GM20431 (cell line): ENCODE measurements around the gene PRUNE1.

ENCODE experiments used
- in situ Hi-C: fragments of 300-500 bp; cut with MseI, MboI; formaldehyde crosslinking; loops from one replicate; pipeline ENCODE4 v1.15.0; 2020; ENCODE audit warnings: low sequenced_read_pairs; ENCODE audit not compliant: unreplicated experiment

PRUNE1 gene, protein sequence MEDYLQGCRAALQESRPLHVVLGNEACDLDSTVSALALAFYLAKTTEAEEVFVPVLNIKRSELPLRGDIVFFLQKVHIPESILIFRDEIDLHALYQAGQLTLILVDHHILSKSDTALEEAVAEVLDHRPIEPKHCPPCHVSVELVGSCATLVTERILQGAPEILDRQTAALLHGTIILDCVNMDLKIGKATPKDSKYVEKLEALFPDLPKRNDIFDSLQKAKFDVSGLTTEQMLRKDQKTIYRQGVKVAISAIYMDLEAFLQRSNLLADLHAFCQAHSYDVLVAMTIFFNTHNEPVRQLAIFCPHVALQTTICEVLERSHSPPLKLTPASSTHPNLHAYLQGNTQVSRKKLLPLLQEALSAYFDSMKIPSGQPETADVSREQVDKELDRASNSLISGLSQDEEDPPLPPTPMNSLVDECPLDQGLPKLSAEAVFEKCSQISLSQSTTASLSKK

DNA sequence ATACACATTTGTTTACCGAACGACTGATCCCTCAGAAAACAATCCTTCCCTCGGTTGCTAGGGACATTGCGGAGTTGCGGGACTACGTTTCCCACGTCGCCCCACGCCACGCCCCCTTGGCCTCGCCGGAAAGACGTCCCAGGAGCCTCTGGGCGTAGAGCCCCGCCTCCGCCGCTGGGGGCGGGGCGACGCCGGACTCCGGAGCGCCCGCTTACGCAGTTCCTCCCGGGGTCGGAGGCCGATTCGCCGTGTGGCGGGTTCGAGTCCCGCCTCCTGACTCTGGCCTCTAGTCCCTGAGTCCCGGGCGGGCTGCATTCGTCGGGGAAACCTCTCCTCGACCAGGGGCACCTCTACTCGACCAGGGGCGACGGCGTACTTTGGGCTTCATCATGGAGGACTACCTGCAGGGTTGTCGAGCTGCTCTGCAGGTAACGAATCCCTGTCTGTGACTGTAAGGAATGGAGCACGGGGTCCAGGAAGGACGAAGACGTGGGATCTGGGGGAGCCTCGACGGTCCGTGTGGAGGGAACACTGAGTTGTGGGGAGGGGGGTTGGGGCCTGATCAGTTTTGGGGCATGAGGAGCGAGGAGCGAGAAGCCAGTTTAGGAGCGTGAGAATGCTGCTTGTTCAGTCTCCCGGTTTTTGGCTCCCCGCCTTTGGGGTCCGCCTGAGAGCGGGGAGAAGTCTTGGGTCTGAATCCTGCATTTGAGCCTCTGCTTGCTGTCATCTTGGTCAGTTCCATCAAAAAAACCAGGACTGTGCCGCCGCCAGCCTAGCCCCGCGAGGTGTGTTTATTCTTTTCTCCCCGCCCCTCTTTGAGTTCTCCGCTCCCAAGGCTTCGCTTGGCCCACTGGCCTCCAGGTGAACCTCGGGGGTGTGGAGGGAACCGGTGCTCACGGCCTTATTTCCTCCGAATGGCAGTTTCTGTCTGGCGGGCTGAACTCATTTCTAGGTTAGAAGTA is at the start of gene PRUNE1:
Gene PRUNE1 (plus strand): TSS at position 206 of the 962 bp plus-strand sequence. CDS start 184 bp downstream, at position 390.
- in situ Hi-C loops: no loop called here

DNA sequence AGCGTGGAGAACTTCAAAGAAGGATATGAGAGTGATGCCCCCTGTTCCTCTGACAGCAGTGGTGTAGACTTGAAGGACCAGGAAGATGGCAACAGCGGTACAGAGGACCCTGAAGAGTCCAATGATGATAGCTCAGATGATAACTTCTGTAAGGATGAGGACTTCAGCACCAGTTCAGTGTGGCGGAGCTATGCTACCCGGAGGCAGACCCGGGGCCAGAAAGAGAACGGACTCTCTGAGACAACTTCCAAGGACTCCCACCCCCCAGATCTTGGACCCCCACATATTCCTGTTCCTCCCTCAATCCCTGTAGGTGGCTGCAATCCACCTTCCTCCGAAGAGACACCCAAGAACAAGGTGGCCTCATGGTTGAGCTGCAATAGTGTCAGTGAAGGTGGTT is 47.6 kb upstream of the PRUNE1 start:
- in situ Hi-C loops: no loop called here

DNA sequence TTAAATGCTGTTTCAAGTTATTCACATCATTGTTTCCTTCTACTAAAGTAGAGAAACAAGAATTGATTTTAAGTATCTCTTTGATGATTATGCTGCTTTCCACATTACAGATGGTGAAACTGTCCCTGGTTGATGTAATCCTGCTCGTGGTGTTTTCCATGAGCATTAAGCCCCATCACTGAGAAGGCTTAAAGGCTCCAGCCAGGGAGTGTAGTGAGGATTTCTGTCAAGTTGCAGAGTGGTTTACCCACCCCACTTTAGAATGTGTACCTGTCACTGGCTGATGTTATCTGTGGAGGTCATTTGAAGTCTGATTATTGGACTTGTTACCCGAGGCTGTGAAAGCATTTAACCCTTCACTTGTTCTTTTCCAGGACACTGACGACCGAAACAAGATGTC is 46.5 kb upstream of the PRUNE1 start:
- in situ Hi-C loops: no loop called here

DNA sequence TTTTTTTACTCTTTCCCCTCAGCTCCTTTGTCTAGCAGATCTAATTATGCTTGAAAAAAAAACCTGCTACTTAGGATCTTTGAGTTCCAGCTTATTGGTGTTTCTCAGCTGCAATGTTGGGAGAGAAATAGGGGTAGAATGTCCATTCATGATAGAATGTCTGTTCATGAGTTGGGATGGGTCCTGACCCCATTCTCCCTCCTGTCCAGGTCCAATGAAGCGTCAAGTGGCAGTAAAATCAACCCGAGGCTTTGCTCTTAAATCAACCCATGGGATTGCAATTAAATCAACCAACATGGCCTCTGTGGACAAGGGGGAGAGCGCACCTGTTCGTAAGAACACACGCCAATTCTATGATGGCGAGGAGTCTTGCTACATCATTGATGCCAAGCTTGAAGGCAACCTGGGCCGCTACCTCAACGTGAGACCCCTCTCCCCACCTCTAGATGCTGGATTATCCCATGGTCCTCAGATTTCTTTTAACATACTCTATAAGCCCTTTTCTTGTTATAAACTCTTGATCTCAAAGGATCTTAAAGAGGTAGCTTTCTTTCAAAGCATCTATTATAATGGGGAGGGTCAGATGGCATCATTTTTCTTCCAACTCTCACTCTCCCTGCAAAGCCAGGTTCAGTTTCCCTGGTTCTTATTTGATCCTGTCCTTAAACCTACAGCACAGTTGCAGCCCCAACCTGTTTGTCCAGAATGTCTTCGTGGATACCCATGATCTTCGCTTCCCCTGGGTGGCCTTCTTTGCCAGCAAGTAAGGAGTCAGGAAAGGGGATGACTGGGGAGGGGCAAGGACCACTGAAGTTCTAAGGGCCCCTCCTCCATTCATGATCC is 44.7 kb upstream of the PRUNE1 start:
- in situ Hi-C loops: no loop called here

DNA sequence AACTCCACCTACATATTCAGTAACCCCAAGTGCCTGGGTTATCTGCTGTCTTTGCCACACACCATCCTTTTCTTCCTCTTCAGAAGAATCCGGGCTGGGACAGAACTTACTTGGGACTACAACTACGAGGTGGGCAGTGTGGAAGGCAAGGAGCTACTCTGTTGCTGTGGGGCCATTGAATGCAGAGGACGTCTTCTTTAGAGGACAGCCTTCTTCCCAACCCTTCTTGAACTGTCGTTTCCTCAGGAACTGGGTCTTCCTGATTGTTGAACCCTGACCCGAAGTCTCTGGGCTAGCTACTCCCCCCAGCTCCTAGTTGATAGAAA is 44.1 kb upstream of the PRUNE1 start:
- in situ Hi-C loops: no loop called here

DNA sequence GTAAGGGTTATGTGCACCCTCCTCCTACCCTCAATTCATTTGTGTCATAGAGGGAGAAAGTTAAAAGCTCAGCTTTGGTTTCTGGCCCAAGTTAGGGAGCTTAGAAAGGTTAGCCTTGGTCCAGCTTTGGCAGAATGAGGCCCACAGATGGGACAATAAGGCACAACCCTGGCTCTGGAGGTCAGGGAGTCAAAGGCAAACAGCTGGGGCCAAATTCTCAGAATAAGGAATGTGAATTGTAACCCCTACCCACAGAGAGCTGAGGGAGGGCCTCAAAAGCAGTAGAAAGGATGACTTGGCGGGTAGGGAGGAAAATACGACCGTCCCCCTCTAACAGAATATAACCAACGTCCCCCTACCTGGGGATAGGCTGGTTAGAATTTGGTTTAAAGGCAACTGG is 42.6 kb upstream of the PRUNE1 start:
- in situ Hi-C loops: no loop called here

DNA sequence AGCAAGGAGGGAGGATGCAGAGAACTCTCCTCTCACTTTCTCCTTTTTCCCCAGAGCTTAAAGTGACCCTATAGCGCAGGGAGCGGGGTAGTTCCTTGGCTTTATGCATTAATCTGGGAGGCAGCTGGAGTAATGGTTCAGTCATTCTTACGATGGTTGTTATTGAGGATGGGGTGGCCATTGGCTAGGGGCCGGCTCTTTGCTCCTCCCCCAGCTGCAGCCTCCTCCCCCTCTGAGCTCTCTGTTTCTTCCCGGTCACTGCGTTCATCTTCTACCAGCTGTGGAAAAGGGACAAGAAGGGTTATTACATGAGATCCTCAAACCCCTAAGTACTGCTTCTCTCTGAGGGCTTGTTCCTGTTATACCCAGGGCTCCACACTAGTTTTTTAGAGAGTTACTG is 42.2 kb upstream of the PRUNE1 start:
- in situ Hi-C loops: no loop called here

DNA sequence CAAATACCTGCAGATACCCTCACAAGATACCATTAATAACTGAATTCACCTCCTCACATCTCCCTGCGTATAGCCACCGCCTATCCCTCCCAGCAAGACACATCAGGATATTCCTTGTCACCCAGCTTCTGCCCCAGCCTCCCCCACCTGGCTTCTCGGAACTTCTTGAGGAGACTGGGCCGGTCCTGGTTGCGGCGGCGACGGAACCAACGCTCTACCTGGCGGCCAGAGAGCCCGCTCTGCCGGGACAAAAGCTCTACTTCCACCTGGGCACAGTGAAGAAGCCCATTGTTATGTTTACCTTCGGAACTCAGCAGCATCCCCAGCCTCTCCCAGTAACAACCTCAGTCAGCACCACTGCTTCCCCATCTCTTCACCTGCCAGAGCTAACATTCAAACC is 40.3 kb upstream of the PRUNE1 start:
- in situ Hi-C loops: no loop called here

DNA sequence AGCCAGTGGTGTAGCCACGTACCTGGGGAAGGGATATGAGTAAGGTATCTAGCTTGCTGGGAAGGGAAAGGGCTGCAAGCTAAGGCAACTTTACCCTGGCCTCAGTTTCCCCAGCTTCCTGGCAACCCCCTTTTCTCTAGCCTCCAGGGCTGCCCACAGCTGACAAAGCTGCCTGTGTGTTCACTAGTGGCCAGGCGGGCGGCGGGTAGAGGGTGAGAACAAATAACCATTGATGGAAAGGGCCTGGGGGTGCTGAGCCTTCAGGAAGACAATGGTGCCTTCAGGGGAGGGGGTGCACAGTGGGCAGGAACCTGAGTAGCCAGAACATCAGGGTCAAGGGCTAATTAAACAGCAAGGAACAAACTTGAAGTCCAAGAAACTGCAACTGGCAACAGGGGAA is 39.8 kb upstream of the PRUNE1 start:
- in situ Hi-C loops: no loop called here

DNA sequence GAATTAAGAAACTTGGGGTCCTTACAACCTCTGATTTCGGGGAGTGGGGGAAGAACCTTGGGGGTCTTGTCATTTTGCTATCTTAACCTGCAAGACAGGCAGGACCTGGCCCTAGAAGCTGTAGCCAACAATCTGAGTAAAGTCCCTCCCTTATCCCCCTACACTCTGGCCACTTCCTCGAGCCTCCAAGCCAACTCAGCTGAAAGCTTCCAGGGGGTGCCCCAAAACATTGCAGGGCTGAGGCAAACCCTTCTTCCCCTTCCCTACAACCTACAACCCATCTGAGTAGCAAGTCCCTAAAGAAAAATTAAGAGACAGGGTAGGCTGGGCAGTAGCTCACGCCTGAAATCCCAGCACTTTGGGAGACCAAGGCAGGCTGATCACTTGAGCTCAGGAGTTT is 38.6 kb upstream of the PRUNE1 start:
- in situ Hi-C loops: no loop called here

DNA sequence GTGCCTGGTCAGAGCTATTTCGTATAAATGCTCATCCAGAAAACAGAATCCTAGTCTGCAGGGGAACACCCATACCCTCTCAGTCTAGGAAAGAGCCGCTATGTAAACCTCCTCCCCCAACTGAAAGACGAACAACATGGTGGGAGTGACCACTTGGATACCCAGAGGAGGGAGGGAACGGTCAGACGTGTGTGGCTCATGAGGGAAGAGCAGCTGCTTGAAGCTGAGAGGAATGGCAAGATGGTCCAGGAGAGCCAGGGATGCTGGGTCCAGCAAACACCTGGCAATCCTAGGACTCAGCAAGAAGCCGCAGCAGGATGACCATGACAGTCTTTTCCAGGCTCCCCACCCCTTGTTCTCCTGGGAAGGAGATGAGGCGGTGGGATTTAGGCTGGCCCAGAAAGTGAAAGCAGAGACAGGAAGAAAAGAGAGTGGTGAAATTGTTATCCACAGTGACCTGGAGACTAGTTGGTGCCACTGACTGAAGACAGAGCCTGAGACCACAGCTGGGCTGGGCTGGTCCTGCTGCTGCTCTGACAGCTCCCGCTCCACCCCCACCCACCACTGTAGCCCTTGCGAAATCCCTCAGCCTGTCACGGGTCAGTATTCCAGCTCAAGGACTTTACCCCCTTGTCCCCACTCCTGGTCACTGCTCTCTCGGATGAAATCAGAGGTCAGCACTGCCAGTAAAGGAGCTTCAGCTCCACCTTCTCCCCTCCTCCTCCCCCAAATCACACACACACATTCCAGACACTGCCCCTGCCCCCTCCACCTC is 37.3 kb upstream of the PRUNE1 start:
- in situ Hi-C loops: no loop called here

DNA sequence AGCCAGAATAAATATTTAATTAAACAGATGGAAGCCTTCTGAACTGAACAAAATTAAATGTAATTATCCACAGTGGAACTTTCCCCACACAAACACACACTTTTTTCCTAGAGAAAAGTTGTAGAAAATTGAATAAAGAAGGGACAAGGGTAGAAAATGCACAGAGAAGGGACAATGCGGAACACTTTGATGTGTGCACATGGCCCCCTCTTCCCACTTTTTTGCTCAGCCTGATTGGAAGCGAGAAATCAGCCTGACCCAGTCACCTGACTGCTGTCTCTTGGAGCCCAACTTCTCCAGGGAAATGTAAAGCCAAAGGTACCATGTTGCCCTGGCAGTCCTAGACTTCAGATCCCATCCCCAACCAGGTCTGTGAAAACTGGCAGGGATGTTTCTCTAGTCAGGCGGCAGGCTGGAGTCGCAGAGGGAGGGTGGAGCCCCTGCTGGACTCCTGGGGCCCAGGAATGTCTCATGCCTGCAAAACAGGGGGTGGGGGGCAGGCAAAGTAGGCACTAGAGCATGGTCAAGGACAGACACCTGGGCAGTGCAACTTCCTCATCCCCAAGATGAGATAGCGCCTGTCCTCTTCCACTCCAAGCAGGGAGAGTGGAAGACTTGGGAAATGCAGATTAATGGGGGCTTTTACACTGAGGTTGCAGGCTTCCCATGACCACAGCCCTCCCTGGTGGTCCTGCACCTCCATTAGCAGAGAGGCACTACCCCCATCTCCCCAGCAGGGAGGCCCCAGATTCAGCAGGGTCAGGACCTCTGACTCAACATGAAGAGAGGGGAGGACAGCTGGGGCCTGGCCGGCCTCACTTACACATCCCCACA is 36.4 kb upstream of the PRUNE1 start:
- in situ Hi-C loops: no loop called here

DNA sequence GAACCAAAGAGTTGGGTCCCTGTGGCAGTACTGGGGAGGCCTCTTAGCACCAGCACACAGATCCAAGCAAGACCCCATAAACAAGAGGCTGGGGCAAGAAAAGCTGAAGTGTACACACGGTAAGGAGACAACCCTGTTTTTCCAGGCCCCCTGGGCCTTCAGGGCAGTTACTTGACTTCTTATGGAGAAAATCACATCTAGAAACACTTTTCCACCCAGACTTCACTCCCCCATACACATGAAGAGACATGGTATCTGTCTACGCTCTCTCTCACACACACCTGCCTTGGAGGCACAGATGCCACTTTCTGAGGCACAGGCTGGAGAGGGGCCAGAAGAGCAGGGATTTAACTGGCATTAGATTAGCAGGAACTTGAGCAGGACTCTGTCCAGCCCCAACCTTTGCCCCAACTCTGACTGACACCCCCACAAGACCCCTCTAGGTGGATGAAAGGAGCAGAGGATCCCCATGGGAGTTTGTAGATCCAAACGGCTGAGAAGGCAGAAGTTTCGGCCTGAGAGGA is 35.8 kb upstream of the PRUNE1 start:
- in situ Hi-C loops: no loop called here

DNA sequence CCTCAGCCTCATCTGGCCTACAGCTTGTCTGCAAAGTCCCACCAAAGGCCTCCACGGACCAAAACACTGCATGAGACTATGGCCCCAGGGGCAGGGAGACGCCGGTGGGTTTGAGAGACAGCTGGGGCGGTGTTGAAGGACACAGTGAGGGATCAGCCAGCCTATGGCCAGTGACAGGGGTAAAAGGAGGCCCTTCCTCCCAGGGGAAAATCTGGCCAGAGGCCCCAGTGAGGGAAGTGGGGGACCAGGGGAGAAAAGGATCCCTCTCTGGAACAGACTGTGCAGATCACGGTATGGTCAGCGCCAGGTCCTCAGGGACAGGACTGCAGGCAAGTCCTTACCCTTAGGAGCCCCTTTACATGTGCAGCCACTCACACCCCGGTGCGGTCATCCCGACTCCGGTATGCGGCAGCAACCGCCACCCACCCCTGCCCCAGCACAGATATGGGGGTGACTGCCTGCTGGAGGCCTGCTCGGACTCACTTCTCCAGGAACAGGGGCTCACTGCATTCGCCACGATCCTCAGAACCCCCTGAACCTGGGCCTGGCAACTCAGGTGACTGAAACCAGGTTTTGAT is 34.9 kb upstream of the PRUNE1 start:
- in situ Hi-C loops: no loop called here

DNA sequence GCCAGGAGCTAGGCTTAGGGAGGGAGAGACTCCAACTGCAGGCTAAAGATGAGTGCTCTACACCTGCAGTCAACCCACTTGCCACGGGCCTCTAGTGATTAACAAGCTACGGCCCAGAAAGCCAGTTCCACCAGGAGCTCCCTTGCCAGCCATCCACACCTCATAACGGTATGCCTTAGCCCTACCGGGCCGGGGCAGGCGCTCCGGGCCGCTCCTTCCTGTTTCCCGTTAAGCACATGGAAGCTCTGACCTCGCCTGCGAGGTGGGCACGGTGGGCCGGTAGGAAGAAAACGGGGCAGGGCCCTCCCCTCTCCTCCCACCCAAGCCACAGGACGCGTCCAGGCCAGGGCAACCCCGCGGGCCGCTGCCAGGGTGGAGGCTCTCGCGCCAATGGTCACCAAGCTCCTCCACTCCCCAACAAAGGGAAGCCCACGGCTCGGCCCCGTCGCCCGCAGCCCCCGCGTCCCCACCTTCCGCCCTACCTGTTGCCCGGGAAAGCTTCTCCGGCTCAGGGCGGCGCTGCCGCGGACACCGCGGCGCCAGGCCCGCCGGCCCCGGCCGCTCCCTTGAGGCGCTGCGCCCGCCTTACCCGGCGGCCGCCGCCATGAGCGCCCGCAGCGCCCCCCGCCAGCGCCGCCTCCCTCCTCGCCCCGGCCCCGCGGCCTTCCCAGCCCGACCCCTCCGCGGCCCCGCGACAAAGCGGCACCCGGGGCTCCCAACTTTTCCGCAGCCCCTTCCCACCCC is 34.2 kb upstream of the PRUNE1 start:
- in situ Hi-C loops: no loop called here

DNA sequence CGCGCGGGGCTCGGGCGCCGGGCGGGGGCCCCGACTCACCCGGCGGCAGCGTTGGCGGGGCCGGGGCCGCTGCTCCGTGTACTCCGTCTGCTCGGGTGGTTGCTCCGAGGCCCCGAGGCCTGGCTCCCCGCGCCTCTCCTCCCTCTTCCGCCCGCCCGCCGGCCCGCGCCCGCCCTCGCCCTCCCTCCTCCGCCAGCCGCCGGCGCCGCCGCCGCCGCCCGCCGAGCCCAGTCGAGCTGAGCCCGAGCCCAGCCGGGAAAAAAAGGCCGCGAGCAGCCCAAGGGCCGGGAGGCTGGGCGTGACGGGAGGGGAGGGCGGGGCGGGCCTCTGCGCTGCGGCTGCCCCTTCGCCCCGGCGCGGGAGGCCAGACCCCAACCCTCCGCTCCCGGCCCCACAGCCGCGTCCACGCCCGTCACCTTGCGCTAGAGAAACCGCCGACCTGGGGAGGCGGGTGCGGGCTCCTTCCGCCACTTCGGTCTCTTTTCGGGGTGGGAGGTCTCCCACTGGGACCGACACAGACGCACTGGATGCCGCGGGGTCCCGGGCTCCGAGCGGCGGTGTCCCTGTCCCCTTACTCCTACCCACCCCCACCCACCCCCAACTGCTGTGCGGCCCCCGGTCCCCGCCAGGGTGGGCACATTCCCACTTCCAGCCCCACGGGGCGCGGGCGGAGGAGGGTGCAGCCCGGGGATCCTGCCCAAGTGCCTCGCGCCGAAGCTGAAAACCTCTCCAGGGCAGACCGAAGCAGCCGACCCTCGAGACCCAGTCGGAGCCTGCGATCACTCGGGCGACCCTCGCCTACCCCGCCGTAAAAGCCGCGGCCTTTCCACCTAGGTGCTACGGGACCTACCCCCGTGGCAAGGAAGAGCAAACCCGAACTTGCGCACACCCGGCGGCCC is 33.4 kb upstream of the PRUNE1 start, which contains the start of gene CERS2:
Gene CERS2 (minus strand): TSS at position 256 of the 899 bp plus-strand sequence. CDS start 5,745 bp downstream, outside the sequence.
- in situ Hi-C loops: no loop called here
